HG03025 (cell line): ENCODE results near the gene MRPS21.
A peak's percentile ranks its signal among the peaks of the same experiment; 100 is the strongest.

Source experiments
- ATAC-seq: cut with Tn5 transposase; IDR thresholded peaks from one replicate; pipeline ENCODE4 v1.9.1; 2021; ENCODE audit warnings: mild to moderate bottlenecking, moderate library complexity; ENCODE audit not compliant: unreplicated experiment, low FRiP score

MRPS21 gene

DNA sequence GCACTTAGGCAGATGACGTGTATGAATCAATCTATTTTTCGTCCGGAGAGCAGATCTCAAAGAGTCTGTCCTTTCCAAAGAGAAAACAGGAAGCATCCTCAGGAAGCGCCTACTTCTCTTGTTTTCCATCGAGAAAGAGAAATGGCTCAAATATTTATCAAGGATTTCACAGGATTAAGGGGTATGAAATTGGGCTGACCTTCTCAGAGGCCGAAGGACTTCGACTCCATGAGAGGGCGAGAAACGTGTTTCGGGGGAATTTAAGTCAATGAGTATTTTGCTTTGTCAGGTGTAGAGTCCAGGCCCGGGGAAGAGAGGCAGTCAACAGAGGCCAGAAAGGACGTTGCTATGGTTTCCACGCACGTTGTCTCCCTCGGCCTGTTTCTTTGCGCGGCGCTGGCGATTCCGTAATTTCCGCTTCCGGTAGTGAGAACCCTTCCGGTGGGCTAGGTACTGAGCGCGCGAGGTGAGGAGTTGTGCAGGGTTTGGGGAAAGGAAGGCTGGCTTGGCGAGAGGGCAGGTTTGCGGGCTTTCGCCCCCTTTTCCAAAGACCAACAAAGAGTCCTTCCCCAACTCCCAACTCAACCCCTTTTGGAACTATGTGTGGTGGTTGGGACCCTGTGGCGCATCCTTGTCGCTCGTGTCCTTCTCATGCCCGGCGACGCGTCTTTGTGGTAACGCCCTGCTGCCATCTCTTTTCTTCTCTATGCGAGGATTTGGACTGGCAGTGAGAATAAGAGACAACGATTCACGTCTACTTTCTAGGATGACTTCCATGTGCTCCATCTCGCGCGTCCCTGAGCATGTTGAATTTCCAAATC, at the start of gene MRPS21:
Gene MRPS21, plus strand, starts transcription at position 429 of the 821 bp plus-strand sequence. CDS start 506 bp downstream, outside the sequence.
- ATAC-seq: peak; percentile 71

GRCh38 chr1:150249936-150250335, 43.7 kb upstream of the MRPS21 start:
- ATAC-seq: no peak

GRCh38 chr1:150256198-150256553, 37.5 kb upstream of the MRPS21 start:
- ATAC-seq: no peak

DNA sequence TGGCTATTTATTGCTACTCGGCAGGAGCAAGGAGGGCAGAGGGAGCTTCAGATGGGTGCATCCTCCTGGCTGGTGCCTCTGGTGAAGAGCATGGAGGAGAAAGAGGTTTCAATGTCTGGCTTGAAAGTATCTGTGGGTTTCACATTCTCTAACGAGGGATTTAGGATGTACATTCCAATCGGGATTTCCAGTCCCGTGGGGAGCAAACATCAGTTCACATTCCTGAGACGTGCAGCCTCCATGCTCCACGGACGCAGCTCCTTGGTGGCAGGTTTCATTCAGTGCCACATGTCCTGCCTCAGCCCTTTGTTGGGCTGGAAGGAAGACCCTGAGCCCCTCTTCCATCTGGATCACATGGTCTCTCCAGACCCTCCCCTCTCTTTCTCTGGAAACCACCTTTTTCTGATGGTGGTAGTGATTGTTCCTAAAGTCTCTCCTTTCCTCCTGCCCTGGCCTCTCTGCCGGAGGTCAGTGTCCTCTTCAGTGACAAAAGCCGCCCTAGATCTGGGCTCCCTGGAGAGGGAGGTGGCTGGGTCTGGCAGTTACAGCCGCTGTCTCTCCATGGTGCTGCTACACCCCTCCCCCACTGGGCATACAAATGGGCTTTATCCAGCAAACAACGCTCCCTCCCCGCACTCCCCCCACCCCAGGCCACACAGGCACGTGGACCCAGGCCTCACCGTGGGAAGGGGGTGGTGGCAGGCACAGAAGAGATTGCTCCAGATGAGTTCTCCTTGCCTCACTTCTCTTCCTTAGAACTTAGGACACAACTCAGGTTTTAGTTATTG, 36.9 kb upstream of the MRPS21 start:
- ATAC-seq: no peak

- ATAC-seq: no peak
Measured at GRCh38 chr1:150257624-150258585, 35.8 kb upstream of the MRPS21 start, which contains the start of gene CA14. TSS of gene CA14 (plus strand) at chr1:150257774. CDS start at chr1:150258129, 355 bp downstream.

- no peak for ATAC-seq
Measured at GRCh38 chr1:150259217-150259616, 34.4 kb upstream of the MRPS21 start.

DNA sequence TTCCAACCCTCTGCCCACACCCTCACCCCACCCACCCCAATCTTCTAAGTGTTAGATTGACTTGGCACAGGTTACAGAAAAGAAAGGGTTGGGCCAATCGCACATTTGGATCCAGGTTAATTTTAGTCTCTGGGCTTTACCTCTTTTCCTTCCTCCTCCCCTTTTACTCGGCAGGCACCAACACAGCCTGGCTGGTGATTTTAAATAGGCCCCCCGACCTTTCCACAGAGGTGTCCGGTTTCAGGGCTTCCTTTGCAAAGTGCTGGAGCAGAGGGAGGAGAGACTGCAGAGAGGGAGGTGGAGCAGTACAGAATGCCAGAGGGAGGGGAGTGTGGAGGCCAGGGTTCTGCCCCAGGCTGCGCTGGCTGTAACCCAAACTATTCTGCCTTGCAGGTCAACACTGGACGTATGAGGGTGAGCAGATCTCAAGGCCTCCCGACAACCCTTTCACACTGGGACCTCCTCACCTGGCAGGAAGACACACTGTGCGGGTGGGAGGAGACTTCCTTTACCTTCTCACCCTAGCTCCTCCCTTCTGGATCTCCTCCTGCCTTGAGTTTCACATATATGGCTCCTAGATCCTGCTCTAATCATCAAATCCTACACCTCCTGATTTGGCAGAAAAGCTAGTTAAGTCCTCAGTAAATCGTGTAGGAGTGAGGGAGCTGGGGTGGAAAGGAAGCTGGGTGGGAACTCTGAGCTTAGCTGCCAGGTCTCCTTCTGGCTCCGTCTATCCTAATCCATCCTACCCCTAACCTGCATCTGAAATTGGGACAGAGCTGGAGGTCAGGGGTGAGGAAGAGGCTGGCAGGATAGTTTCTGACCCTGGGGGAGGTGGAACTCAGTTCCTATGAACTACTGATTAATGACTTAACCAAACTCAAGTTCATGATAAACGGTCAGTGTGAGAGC, 33.6 kb upstream of the MRPS21 start:
- no peak for ATAC-seq

GRCh38 chr1:150261367-150261766, 32.3 kb upstream of the MRPS21 start:
- ATAC-seq: no peak

GRCh38 chr1:150262388-150263320, 31.0 kb upstream of the MRPS21 start:
- no peak for ATAC-seq

- ATAC-seq: no peak
Measured at GRCh38 chr1:150263549-150263948, 30.1 kb upstream of the MRPS21 start.

DNA sequence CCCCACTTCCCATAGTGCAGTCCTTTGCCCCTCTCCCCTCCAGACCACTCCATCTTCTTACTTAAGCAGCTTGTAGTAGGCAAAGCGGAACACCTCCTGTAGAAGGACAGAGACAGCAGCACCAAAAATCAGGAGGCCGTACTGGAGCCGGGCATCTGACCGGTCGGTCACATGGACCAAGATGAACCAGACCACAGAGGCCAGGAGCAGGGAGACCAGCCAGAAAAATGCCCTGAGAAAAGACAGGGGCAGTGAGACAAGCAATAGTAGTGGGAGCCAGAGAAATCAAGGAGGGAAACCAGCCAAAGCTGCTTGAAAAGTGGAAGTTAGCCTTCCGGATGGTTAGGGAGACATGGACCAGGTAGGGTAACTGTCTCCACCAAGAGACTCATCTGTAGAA, 25.8 kb upstream of the MRPS21 start:
- ATAC-seq: no peak

DNA sequence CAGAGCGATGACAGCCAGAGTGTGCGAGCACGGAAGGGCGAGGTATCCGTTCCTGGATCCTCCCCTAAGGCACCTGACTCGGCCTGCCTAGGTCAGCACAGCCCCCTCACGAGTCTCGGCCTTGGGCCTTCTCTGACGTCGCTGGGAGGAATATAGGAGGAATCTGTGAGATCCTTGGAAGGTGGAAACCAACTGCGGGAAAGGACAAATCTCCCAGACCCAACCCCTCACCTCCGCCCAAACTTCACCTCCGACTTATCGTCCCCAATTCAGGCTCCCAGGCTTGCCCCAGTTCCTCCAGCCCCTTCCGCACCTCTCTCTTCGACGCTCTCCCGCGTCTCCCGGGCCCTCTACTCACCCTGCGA, 25.3 kb upstream of the MRPS21 start:
- peak; percentile 27 for ATAC-seq

GRCh38 chr1:150268705-150269403, 24.8 kb upstream of the MRPS21 start, which contains the start of gene APH1A:
TSS of gene APH1A (minus strand) at chr1:150269016. CDS start at chr1:150268810, 206 bp downstream.
- ATAC-seq: peak; percentile 83

- no peak for ATAC-seq
Measured at GRCh38 chr1:150269451-150269850, 24.2 kb upstream of the MRPS21 start.

- ATAC-seq: no peak
Measured at GRCh38 chr1:150271291-150271959, 22.2 kb upstream of the MRPS21 start.

DNA sequence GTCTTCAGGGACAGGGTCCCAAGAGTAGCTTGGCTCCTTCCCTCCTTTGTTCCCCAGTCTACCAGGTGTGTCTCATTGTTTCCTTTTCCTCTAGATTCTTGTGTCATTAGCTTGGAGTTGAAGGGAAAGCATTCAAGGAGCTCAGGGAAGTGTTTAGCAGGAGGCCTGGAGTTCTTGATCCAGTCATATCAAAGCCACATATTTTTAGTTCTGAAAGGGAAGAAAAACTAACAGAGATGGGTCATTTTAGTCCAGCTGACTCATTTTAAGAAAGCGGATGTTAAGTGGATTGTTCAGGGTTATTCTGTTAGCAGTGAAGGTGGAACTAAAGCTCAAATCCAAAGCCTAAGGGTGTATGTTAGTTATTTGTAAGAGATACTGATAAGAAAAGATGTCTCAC, 20.4 kb upstream of the MRPS21 start:
- no peak for ATAC-seq

GRCh38 chr1:150280138-150280707, 13.4 kb upstream of the MRPS21 start:
- ATAC-seq: no peak
